HG03558 (cell line): ENCODE data around the gene PLK2.

Experiments used
- ATAC-seq: cut with Tn5 transposase; IDR thresholded peaks from one replicate; pipeline ENCODE4 v1.9.1; 2021; ENCODE audit warnings: moderate number of reproducible peaks; ENCODE audit not compliant: unreplicated experiment; ENCODE audit errors: extremely low read depth

PLK2 gene

DNA sequence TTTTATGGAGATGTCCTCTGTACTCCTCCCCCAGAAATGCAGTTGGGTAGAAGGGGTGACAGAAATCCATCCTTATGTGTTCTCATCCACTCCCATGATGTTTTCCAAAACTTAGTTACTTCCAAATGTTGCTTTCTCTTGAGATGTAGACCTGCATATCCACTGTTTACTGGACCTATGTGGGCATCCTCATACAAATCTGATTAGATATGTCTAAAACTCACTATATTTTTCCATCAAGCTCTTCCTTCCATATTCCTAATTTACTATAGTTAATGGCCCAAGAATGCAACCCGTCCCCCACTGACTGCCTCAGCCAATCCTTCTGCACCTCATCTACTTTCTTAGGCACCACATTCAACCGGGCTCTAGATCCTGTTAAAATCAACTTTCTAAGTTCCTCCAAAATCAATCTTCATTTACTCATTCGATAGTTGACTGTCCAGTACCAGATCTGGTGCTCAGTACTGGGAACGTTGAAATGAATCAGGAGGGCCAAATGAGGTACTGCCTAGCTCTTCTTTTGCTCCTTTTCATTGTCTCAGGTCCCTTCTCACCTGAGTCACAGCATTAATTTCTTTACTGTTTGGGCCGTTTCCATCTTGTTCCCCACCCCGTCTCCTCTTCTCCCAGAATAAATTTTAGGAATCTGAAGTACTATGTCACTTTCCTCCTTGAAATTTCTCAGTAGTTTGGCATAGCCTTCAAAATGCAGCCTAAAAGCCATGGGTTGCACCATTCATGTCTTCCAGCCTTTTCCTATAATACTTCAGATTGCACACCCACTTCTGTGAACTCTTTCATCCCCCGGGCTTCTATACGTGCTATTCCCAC is 7.9 kb downstream of the PLK2 start:
- ATAC-seq = no peak

- no peak for ATAC-seq
Observed at GRCh38 chr5:58450811-58451629, 8.9 kb downstream of the PLK2 start.

GRCh38 chr5:58450018-58450417 is 9.9 kb downstream of the PLK2 start:
- no peak for ATAC-seq

GRCh38 chr5:58447226-58447625 is 12.7 kb downstream of the PLK2 start:
- no peak for ATAC-seq

DNA sequence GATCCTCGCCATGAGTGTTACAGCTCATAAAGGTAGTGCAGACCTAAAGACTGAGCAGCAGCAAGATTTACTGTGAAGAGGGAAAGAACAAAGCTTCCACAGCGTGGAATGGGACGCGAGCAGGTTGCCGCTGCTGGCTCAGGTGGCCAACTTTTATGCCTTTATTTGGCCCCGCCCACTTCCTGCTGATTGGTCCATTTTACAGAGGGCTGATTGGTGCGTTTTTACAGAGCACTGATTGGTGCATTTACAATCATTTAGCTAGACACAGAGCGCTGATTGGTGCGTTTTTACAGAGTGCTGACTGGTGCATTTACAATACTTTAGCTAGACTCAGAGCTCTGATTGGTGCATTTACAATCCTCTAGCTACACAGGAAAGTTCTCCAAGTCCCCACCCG is 13.9 kb downstream of the PLK2 start:
- ATAC-seq = no peak

- ATAC-seq = no peak
Observed at GRCh38 chr5:58444805-58445204, 15.1 kb downstream of the PLK2 start.

GRCh38 chr5:58440901-58441460 is 18.9 kb downstream of the PLK2 start:
- no peak for ATAC-seq

- ATAC-seq = no peak
Observed at GRCh38 chr5:58439094-58439644, 20.7 kb downstream of the PLK2 start.

DNA sequence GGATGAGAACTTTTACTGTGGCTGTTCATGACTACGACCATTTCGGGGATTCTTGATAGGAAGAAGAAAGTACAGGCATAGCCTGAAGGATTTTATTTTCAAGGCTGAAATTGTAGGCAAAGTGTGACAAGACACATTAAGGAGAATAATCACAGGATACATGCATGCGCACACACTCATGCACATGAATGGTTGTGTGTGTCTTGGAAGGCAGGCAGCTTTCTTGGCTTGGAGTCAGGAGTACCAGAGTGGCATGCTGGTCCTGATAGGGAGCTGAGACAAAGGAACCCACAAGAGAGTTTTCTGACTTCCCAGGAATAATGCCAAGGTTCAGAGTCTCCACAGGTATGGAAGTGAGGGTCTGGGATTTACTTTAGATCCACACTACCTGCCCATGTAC is 22.2 kb downstream of the PLK2 start:
- no peak for ATAC-seq

- no peak for ATAC-seq
Observed at GRCh38 chr5:58431832-58432231, 28.1 kb downstream of the PLK2 start.

- no peak for ATAC-seq
Observed at GRCh38 chr5:58412932-58413331, 47.0 kb downstream of the PLK2 start.

- no peak for ATAC-seq
Observed at GRCh38 chr5:58412081-58412480, 47.8 kb downstream of the PLK2 start.

DNA sequence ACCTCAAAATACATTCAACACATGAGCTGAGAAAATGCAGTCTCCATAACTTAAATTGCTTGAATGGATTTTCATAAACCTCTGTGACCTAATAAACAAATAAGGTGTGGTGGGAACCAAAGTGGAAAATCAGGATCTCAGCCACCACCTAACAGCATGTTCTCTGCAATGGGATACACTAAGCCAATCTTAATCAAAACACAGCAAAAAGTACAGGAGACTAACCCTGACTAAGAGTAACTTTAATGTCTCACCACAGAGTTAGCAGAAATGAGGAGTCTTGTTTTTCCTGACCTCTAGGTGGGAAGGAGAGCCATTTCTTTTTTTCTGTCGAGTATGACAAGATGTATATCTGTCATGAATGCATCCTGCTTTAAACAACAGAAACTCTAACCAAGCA is 48.5 kb downstream of the PLK2 start:
- ATAC-seq = no peak

DNA sequence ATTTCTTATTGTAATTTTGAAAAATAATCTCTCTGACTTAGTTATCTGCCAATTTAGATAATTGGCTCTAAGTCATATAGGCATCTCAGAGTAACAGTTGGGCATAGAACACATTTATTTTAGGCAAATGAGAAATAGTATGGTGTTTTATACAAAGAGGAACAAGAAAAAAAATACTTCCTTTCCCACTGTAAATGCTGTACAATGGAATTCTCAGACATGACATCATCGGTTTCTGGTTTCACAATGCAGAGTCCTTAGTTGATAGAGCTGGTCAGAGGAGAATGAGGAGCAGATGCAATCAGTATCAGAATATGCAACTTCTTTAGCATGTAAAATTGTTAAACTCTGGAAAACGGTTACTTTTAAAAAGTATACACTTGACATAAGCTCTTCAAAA is 49.4 kb downstream of the PLK2 start:
- no peak for ATAC-seq

GRCh38 chr5:58407042-58407719 is 52.7 kb downstream of the PLK2 start:
- ATAC-seq = no peak

GRCh38 chr5:58406394-58406793 is 53.5 kb downstream of the PLK2 start:
- ATAC-seq = no peak

GRCh38 chr5:58405175-58405574 is 54.7 kb downstream of the PLK2 start:
- ATAC-seq = no peak

GRCh38 chr5:58404734-58405133 is 55.2 kb downstream of the PLK2 start:
- no peak for ATAC-seq
